Right lung (tissue), 5 donors: ENCODE data around the gene KLHL21. TPM values are rescaled to one million over a fixed set of nuclear protein-coding genes. Genes with fewer than 3 reads are reported as not detected.
"Not testable (repeated sequence)": the region's sequence is repeated elsewhere in the genome, so short reads cannot be mapped to it uniquely, and the experiment has no call there.

Experiments
- DNase-seq, 2 donors: peaks; one replicate each; pipeline ENCODE4 v3.0.0-alpha.2; 2013
- polyA plus RNA-seq, 5 donors: library from polyadenylated mRNA; unstranded; fragments of 120-200 nt; gene quantifications; one replicate each; pipeline versions ENCODE4 v1.2.1 to v1.2.3, GENCODE V29; 2013; ENCODE audit warnings: inconsistent platforms in 1 of 5, low replicate concordance in 1 of 5; ENCODE audit not compliant: insufficient read length in 5 of 5, insufficient read depth in 1 of 5

The KLHL21 gene
- polyA plus RNA-seq, 5 donors: 8.4 to 17.4 (median 13.2) TPM

DNA sequence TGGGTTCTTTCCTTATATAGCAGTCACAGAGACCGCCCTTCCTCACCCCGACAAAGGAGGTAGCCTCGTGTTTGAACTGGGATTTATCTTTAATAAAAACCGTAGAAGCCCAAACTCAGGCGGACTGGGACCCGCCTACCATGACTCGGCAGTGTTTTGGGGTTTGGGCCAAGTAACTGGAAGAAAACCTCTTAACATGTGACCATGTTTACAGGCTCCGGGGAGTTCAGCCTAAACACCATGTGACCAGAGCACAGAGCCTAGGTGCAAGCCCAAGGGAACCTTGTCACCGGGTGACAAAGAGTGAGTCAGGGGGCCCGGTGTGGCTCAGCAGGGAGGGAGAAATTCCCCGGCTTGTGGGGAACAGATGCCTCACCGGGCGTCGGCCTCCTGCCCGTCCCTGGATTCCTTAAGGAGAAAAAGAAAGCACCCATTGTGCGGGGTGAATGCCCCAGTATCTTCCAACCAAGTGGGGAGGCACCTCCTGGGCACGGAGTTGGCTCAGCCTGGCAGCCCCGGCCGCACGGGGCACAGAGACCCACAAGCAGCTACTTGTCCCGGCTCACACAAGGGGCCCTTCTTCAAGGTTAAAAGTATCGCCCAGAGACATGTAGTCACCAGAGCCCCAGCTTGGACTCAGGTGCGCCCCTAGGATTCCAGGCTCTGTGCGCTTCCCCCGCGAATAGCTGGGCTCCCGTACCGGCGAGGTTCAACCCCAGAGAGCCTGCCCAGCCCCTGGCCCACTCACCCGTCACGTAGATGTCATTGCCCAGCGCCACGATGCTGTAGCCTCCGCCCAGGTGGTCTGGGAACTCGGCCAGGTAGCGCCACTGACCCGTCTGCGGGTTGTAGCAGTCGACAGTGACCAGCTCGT, 1.4 kb downstream of the KLHL21 start:
- DNase-seq: peak; percentile 54 to 68

DNA sequence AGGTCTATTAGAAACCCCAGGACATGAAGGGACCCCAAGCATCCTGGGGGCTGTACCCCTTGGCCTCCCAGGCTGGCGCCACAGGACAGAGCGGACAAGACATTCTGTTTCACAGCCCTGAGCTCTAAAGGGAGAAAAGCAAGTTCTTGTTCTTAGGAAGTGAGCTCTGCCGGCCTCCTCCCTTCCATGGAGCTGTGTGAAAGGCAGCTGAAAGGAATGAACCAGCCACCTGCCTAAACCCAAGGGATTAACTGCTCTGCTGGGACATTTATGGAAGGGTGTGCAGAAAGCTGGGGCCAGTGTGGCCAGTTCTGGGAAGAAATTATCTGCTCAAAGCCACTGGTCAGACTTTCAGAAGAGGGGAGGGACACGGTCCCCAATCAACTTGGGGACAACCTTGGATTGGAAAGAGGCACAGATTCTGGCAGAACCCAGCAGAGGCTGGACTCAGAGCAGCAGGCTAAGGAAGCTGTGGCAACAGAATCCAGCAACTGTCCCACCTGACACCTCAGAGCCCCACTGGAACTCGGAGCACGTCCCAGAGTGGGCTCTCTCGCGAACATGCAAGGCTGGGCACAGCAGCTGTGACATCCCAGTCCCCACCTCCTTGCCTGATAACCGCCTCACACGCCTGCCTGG, 2.1 kb downstream of the KLHL21 start:
- DNase-seq: no peak

- DNase-seq: not testable (repeated sequence)
Measured at GRCh38 chr1:6599991-6600390, 2.7 kb downstream of the KLHL21 start.

- DNase-seq: no peak
Measured at GRCh38 chr1:6599141-6599975, 3.3 kb downstream of the KLHL21 start.

GRCh38 chr1:6597777-6598131, 4.9 kb downstream of the KLHL21 start:
- DNase-seq: no peak

DNA sequence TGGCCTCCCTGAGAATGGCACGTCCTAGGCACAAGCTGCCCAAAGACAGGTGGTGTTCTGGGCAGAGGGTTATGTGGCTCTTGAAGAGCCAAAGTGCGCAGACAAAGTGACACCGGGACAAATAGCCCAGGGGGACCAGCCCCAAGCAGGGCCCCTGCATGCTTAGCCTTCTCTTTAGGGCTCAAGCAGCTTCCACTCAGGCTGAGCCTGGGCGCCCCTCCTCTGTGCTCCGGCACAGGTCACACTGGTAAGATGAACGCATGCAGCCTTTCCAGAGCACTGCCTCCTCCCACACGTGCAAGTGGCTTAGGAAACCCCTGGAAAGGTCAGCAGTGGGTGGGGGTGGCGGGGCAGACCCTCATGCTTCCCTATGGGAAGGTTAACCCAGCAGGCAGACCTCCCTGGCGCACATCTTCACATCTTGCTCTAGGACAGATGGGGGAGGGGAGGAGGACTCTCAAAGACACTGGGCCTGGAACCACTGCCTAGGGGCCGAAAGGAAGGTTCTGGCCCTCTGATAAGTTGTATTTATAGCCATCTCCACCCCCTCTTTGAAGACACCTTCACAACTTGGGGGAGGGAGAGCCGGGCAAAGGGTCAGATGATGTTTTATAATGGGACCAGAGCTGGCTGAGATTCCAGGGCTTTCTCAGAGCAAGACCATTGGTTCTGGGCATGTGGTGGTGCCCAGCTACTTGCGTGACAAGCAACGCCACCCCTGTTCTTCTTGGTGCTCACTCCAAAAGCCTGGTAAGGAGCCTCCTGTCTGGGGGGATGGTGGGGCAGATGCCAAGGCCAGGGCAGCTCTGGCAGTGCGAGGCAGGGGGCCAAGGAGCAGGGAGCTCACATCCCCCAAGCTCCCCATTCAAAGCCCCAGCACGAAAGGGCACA, 5.5 kb downstream of the KLHL21 start:
- DNase-seq: no peak

DNA sequence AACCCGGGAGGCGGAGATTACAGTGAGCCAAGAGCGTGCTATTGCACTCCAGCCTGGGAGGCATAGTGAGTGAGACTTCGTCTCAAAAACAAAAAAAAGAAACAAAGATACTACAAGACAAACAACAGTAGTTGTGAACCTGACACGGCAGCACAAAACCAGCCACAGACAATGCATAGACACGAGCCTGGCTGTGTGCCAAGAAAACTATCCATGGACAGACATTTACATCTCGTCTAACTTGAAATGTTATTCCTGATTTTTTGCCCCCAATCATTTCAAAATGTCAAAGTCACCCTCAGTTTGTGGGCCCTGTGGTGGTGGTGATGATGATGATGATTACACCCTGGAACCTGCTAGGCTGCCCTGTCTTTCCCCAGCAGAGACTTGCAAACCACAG, 6.3 kb downstream of the KLHL21 start:
- DNase-seq: no peak

GRCh38 chr1:6594977-6595740, 7.5 kb downstream of the KLHL21 start:
- no peak for DNase-seq

GRCh38 chr1:6593810-6594209, 8.9 kb downstream of the KLHL21 start:
- no peak for DNase-seq

- DNase-seq: no peak
Measured at GRCh38 chr1:6592865-6593593, 9.6 kb downstream of the KLHL21 start.

- no peak for DNase-seq
Measured at GRCh38 chr1:6592441-6592840, 10.2 kb downstream of the KLHL21 start.

DNA sequence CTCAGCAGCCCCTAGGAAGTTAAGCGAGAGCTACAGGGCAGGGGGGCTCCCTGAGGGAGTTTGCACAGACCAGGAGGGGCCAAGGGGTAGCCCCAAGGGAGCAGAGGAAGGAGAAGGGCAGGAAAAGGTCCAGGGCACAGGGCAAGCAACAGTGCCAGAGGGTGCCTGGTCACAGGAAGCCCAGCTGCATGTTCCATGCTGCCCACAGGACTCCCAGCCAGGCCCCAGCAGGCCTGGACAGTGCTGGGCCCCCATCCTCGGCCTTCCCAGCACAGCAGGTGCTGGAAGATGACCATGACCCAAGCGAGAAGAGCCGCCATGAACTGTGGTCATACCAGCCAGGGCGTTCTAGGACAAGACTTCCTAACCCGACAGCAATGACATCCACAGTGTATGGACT, 11.0 kb downstream of the KLHL21 start:
- no peak for DNase-seq

- DNase-seq: no peak
Measured at GRCh38 chr1:6591222-6591621, 11.4 kb downstream of the KLHL21 start.

DNA sequence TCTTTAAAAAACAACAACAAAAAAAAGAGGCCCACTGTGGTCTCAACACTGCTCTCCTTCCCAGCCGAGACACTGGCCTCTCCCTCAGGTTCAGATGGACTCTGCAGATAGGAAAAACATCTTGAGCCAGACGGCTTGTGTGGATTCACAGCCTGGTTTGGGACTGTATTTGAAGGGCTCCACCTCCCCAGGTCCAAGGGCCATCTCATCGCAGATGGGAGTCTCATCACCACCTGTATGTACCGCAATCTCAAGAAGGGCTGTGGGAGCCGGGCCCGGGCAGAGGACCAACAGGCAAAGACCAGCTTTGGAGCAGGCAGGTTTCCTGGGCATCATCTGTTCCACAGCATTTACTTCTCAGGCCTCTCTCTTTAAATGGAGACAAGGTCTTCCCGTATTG, 12.6 kb downstream of the KLHL21 start:
- DNase-seq: no peak

DNA sequence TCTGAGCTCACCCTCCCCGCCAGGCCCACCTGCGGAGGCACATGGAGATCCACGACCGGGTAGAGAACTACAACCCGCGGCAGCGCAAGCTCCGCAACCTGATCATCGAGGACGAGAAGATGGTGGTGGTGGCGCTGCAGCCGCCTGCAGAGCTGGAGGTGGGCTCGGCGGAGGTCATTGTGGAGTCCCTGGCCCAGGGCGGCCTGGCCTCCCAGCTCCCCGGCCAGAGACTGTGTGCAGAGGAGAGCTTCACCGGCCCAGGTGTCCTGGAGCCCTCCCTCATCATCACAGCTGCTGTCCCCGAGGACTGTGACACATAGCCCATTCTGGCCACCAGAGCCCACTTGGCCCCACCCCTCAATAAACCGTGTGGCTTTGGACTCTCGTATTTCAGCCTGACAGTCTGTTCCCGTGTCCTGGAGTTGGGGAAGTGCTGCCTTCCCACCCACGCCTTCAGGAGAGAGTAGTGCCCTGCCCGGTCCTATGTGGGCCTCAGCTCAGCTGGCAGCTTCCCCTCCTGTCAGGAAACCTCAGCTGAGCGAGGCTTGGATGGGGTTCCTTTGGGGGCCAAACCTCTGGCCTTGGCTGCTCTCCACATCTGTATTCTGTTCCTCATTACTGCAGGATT, 13.7 kb downstream of the KLHL21 start:
- no peak for DNase-seq

DNA sequence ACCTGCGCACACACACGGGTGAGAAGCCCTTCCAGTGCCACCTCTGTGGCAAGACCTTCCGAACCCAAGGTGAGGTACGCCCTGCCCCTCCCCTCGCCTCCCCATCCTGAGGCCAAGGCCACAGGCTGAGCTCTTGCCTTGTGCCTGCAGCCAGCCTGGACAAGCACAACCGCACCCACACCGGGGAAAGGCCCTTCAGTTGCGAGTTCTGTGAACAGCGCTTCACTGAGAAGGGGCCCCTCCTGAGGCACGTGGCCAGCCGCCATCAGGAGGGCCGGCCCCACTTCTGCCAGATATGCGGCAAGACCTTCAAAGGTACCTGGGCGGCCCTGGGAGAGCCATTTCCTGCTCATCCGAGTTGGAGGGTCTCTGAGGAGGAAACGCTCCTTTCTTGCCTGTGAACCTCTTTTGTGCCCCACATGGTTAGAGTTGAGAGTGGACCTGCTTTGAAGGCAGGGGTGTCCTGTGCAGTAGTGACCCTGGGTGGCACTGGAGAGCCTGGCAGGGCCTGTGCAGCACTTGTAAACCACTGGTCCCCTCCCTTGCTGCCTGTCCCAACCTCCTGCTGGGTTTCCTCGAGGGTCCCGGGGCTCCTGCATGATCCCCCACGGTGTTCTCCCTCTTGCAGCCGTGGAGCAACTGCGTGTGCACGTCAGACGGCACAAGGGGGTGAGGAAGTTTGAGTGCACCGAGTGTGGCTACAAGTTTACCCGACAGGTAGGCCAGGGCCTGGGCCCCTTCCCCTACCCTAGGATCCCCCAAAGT, 14.4 kb downstream of the KLHL21 start:
- DNase-seq: no peak

GRCh38 chr1:6587261-6588005, 15.2 kb downstream of the KLHL21 start:
- no peak for DNase-seq

DNA sequence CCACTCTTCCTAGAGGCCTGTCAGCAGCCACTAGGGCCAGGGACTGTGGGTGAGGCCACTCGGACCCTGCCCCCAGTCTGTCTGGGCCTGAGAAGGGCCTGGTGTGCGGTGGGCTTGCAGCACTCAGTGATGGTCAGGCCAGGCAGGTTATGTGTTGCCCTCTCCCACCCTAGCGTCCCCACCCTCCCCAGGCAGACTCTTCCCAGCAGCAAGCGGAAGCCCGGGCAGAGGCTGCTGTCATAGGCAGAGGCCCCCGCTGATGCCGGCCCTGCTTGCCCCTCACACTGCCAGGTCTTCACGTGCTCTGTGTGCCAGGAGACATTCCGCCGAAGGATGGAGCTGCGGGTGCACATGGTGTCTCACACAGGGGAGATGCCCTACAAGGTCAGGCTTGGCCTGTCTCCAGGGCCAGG, 16.3 kb downstream of the KLHL21 start:
- DNase-seq: no peak
